ENCODE measurements around the gene HSD17B8.
"Not testable (repeated sequence)": the region's sequence is repeated elsewhere in the genome, so short reads cannot be mapped to it uniquely, and the experiment has no call there.

The HSD17B8 gene

DNA sequence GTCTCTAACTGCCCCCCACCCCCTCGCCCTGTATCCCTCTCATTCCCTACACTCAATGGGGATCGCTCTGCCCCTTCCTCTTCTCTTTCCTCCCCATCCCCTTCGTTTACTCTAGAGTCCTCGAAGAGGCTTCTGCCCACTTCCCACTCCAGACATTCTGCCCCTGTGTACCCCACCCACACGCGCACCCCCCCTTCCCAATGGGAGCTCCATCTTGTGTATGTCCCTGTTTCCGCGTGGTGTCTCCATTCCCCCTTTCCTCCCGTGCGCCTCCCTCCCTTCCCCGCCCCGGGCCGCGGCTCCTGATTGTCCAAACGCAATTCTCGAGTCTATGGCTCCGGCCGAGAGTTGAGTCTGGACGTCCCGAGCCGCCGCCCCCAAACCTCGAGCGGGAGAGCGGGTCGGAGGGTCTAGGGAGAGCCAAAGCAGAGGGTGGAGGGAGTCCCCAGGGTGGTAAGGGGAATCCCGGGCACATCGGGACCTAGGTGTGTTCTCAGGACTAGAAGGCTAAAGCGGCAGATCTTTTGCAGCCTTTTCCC, 3.2 kb downstream of the HSD17B8 start:
- peak; percentile 73 for DNase-seq

DNA sequence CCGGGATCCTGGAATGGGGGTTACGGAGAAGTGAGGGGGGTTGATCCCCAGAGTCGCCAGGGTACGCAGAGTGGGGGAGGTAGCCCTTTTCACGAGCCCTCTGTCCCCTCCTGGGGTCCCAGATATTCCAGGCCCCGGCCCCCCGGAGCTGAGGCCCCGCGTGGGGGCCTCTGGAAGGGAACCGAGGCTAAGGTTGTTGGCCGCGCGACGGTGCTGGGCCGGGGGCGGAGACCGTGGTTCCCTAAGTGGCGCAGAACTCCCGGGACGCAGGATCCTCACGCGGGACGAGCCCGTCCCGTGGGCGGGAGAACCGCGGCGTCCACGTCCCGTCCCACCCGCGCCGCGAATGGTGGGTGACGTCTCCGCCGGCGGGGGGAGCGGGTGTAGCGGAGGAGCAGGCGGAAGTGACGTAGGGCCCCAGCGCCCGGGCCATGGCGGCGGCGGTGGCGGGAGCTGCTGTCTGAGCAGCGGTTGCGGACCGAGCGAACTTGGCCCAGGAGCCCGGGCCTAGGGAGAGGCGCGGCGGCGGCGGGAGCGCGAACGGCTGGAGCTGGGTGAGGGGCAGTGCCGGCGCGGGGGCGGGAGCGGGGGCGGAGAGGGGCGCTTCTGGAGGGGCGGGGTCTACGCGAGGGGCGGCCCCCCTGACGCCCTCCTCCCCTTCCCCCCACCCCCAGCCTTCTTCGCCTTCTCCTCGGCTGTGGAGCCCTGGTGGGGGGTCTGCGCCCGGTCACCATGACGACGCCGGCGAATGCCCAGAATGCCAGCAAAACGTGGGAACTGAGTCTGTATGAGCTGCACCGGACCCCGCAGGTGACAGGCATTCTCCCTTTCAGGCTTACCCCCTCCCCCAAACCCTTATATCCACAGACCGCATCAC, 3.9 kb downstream of the HSD17B8 start, which contains the start of gene RING1:
RING1 (plus strand) TSS at position 410 of the 877 bp plus-strand sequence; CDS start at position 733, 323 bp downstream.
- DNase-seq = peak; percentile 86

DNA sequence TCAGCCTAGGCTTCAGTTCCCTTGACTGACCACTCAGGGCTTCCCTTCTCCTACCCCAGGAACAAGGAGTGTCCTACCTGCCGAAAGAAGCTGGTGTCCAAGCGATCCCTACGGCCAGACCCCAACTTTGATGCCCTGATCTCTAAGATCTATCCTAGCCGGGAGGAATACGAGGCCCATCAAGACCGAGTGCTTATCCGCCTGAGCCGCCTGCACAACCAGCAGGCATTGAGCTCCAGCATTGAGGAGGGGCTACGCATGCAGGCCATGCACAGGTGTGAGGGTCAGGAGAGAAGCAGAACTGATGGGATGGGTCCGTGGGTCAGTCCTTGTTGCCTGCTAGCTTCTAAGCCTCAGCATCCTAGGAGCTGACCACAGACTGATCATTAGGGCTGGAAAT, 5.4 kb downstream of the HSD17B8 start:
- DNase-seq = no peak

DNA sequence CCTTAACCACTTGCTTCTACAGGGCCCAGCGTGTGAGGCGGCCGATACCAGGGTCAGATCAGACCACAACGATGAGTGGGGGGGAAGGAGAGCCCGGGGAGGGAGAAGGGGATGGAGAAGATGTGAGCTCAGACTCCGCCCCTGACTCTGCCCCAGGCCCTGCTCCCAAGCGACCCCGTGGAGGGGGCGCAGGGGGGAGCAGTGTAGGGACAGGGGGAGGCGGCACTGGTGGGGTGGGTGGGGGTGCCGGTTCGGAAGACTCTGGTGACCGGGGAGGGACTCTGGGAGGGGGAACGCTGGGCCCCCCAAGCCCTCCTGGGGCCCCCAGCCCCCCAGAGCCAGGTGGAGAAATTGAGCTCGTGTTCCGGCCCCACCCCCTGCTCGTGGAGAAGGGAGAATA, 6.7 kb downstream of the HSD17B8 start:
- DNase-seq = no peak

DNA sequence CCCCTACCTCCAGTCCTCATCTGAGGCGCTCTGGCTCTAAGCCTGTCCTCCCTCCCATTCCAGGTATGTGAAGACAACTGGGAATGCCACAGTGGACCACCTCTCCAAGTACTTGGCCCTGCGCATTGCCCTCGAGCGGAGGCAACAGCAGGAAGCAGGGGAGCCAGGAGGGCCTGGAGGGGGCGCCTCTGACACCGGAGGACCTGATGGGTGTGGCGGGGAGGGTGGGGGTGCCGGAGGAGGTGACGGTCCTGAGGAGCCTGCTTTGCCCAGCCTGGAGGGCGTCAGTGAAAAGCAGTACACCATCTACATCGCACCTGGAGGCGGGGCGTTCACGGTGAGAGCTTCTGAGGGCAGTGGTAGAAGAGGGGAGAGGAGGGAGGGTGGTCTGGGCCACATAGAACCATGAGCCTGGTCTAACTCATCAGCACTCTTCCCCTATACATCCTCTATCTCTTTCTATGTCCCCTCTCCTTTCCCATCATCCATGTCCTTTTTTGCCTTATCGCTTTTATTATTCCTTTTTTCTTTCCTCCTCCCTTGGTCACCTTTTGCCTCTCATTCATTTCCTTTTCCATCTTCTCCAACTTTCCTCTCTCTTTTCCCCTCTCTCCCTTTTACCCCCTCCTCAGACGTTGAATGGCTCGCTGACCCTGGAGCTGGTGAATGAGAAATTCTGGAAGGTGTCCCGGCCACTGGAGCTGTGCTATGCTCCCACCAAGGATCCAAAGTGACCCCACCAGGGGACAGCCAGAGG, 7.4 kb downstream of the HSD17B8 start:
- no peak for DNase-seq

DNA sequence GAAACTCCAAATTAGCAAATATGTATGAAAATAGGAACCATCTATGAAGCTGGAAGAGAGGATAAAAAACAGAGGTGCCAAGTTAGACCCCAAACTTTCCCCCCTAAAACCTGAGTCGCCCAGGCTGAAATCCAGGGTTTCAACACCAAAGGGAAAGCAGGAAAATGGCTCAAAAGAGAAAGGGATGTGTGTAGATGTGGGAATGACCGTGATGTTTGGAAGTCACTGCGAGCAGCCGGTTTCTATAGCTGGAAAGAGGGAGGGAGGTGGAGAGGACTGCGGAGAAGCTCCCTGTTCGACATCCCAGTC, 8.4 kb downstream of the HSD17B8 start:
- DNase-seq = peak; percentile 57

DNA sequence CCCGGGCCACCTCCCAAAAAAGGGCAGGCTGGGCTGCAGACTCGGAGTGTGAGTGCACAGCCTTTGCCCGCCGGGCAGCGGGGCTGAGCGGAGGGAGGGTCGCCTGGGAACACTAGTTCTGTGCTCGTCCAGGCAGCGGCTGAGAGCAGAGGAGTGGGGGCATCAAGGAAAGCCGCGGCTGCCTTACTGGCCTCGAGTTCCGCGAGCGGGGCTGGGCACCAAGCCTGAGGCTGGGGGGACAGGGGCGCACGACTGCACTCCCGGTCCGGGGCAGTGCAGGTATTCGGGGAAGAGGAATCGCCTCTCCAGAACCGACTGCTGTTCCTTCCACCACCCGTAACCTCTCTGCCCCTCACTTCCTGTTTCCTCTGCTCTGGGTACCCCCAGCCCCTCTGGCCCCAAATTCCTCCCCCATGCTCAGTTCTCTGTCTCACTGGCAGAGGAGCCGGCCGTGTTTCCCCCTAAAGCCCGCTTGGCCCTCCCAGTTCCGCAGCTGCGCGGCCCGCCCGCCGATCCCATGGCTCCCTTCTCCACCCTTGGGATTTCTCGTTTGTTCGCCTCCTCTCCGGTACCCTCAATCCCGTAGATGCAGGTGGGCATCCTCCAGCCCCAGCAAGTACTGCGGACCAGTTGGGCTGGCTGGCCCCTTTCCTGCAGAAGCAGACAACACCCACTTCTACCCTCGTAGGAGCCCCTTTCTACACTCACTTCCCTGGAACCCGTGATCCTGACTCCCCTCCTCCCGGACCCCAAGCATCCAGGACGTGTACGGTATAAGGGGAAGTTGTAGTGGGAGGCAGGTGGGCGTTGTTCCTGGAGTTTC, 8.9 kb downstream of the HSD17B8 start:
- DNase-seq = peak; percentile 57

DNA sequence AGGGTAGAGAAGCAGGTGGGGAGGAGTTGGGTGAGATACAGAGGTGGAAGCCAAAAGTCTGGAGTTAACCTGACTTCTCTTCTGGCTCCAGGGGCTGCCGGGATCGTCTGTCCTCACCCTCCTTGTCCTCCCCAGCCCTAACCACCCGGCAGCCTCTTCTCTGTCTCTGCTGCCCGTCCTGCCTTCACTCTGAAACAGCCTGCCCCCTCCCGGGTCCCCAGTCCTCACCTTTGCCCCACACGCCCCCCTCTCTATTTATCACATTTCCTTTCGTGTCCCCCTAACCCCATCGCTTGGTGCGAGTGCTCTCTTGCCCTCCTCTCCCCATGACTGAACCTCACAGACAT, 9.5 kb downstream of the HSD17B8 start:
- DNase-seq = peak; percentile 26

DNA sequence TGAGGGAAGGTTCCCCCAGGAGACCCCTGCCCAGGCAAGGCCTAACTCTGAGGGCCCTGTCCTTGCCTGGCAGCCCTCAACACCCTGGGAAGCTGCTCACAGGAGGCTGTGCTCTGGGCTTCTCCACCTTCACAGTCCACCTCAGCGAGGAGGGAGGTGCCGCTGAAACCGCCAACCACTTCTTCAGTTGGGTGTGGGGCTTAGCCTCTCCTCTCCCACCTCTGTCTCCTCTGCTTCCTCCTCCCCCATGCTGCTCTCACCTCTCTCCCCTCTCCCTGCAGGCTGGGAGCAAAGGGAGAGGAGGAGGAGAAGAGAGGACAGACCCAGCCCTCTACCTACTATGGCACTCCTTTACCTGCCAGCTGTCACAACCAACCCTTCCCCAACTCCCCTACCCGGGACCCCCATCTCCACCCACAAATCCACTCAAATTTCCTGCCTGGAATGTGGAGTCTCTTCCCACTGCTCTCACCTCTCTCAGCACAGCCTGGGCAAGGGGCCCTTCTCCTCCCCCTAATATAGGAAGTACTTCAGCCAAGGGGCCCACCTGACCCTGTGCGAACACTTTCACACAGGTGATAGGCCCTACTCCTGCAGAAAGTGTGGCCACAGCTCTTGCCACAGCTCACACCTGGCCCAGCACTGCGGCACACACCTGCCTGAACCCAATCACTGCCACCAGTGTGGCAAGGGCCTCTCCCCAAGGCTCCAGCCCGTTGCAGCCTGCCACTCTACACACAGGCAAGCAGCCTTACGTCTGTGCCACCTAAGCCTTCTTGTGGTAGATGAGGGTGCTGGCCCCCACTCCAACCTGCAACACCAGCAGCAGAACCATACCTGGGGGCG, 11.0 kb downstream of the HSD17B8 start:
- DNase-seq = no peak

DNA sequence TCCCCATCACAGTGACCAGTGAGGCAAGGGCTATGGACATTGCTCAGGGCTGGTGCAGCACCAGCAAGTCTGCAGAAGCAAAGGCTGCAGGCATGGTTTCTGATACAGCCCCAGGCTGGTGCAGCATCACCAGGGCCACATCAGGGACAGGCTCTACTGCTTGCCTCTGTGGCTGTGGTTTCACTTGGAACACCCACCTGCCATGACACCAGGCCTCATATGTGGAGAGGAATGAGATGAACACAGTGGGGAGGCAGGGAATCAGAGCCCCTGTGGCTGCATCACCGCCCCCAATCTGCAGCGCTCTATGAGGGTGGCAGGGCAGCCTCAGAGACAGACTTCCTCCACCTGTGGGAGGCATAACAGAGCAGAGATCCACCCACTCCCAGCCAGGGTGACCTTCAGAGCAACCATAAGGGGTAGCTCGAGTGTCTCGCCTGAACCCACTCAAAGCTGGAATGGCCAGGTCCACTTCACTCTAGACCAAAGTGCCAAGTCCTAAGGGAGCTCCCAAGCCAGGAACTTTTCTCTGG, 11.7 kb downstream of the HSD17B8 start:
- no peak for DNase-seq

DNA sequence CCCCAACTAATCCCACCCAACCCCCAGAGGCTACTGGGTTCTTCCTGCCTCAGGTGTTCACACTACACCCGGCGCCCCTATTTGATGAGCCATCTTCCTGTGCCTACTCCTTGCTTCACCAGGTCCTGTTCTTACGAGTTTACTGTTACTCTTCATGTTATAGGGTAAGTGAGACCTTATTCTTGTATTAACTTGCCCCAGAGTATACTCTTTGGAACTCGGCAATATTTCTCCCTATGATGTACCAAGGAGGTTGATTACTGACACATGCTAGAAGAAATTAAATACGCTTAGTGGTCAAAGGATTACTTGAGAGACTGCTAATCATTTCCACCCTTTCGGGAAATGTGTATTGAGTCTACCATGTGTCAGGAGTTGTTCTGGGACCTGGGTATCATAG, 12.8 kb downstream of the HSD17B8 start:
- no peak for DNase-seq

DNA sequence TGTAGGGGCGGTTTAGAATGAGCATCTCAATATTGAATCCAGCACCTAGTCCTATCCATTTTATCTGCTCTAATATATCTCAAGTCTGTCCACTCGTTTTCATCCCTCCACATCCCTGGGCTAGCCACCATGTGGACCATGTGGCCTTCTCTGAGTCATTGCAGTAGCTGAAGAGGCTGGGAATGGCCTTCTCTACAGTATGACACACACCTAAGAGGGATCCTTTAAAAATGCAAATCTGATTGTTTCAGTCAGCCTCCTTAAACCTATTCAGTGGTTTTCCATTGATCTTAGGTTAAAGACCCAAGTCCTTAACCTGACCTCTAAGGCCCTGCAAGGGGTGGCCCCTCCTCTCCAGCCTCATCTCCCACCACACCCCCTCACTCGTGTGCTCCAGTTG, 13.2 kb downstream of the HSD17B8 start:
- peak; percentile 24 for DNase-seq

DNA sequence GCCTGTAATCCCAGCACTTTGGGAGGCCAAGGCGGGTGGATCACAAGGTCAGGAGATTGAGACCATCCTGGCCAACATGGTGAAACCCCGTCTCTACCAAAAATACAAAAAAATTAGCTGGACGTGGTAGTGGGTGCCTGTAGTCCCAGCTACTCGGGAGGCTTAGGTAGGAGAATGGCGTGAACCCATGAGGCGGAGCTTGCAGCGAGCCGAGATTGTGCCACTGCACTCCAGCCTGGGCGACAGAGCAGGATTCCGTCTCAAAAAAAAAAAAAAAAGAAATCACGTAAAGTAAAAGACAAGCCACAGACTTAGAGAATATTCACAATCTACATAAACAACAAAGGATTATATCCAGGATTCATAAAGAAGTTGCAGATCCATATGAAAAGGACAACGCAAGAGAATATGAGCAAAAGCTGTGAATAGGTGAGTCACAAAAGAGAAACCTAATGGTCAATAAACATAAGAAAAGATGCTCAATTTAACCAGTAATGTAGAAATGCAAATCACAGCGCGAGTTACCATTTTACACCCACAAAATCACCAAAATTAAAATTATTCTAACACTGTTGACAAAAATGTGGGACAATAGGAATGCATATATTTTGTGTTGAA, 22.2 kb downstream of the HSD17B8 start:
- DNase-seq = not testable (repeated sequence)

DNA sequence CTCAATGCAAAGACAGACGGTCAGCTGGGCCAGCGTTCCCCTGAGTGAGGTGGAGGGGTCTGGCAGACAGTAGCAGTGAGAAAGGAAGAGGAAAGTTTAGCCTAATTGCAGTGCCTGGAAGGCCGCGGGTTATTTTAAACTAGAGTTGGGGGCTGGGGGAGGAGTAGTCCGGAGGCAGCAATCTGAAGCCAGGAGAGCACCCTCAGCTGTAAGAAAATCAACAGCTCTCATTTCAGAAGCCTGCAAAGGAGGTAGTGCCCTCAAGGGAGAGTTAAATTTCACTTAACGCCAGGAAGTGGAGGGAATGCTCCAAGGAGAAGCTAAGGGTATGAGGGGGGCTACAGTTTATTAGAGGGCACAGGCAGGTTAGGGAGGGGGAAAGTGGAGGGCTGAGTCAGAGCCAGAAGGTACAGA, 30.8 kb downstream of the HSD17B8 start:
- DNase-seq = no peak

DNA sequence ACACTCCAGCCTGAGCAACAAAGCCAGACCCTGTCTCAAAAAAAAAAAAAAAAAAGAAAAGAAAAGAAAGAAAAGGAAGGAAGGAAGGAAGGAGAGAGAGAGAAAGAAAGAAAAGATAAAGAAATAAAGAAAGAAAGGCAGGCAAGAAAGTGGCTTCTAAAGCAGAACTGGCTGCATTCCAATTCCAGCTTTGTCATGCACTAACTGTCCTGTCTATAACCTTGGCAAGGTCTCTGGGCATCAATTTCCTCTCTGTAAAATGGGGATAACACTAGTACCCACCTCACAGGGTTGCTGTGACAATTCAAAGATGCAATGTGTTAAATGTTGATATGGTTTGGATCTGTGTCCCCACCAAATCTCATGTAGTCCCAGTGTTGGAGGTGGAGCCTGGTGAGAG, 31.9 kb downstream of the HSD17B8 start:
- no peak for DNase-seq

DNA sequence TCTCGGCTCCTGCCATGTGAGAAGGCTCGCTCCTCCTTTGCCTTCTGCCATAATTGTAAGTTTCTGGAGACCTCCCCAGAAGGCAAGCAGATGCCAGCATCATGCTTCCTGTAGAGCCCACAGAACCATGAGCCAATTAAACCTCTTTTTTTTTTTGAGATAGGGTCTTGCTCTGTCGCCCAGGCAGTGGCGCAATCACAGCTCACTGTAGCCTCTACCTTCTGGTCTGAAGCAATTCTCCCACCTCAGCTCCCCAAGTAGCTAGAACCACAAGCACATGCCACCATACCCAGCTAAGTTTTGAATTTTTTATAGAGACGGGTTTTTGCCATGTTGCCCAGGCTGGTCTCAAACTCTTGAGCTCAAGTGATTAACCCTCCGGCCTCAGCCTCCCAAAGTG, 32.4 kb downstream of the HSD17B8 start:
- DNase-seq = no peak

DNA sequence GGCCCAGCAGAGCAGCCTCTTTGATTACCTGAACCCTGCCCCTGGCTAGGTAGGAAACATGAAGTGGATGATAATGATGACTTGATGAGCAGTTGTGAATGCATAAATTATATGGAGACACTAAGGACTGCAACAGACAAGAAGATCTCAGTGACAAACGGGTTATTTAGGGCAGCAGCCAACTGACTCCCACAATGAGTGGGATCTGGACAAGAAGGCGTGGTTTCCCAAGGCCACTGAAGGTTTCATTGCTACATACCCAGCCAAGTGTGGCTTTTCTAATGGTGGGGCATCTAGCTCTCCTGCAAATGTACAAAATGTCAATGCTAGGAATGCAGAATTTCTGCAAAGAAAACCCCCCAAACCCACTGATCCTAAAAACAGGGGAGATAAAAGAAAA, 33.3 kb downstream of the HSD17B8 start:
- DNase-seq = no peak

DNA sequence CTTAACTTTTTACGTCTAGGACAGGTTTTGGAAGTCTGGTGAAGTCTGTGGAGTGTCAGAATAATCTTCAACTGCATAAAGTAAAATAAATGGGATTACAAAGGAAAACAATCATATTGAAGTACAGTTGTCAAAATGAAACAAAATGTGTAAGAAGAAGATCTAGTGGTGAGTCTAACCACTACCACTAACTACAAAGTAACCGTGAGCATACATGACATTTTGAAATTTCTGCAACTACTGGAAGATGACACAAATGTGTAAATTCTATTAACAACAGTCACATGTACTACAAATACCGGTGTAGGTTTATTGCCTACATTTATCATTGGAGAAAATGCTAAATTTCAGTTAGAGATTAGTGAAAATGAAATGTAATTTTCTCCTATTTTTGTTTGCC, 37.5 kb downstream of the HSD17B8 start:
- DNase-seq = no peak

DNA sequence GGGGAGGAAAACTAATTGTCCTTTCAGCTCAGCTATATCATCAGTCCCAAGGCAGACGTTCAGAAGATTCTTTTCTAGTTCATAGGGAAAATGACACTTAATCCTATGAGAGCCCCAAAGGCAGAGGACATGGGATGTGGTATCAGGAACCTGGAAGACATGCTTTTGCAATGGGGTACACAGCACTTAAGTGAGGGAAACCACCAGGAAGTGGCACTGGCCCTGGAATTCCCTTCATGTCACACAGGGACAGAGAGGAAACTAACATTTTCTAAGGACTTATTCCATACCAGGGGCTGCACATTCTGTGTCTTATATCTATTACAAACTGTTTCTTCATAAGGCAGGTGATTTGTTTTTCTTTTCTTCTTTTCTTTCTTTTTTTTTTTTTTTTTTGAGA, 39.0 kb downstream of the HSD17B8 start:
- DNase-seq = no peak

DNA sequence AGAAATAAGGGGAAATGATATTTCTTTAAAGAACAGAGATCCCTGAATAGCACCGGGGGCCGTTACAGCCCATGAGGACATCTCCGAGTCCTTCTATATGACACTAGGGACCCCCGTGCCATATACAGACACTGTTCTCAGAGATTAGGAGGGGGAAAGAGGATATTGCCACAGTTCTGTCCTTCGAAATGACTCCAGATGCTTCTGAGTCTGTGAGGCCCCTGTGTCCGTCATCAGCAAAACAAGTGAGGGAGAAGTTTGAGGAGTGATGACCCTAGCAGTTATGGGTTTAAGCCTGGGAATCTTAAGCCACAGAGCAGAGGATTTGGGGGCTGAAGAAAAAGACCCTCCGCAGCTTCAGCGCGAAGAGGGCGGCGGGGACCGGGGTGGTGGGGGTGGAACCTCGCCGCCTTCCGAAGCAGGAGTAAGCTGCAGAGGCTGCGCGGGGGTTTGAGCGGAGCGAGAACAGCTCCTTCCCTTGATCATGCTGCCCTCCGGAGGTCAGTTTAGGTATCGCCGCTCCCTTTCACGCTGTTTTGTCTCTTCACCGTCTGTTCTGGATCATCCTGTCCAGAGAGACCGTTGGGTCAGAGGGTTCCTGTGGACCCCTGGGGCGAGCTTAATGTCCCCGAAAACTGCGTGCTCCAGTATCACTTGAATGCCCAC, 43.7 kb downstream of the HSD17B8 start:
- peak; percentile 92 for DNase-seq

DNA sequence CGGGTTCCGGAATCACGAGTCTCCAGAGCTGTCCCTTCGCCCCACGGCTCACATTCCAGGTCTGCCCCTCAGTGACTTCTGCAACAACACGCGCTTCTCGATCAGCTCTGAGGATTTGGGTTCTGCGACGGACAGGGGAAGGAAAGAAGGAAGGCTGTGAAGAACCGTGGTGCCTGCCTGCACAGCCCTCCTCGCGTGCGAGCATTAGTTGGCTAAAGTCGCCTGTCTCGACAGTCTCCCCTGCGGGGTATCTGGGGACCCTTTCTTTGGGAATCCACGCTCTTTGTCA, 44.1 kb downstream of the HSD17B8 start:
- DNase-seq = peak; percentile 85

Measured in DMS53 (cell line).